Left lung (tissue), 10 donors: ENCODE results near the gene RFTN1. TPM values are rescaled to one million over a fixed set of nuclear protein-coding genes. Genes with fewer than 3 reads are reported as not detected.

Experiments used
- ATAC-seq: fragments of 200-7000 bp; cut with Tn5 transposase; one replicate; pipeline ENCODE4 v1.9.1; 2020; ENCODE audit warnings: moderate library complexity
- DNase-seq, 4 donors: peaks; one replicate each; pipeline ENCODE4 v3.0.0-alpha.2; 2013 to 2020
- H3K27ac ChIP-seq, 2 donors: fragments of 200-600 bp; sonication (generic) in 1 of 2; one replicate each; pipeline versions ENCODE4 v1.5.0 to v1.8.0; 2020 to 2021
- H3K27me3 ChIP-seq, 2 donors: fragments of 200-600 bp; sonication (generic) in 1 of 2; one replicate each; pipeline versions ENCODE4 v1.5.0 to v1.8.0; 2020 to 2021
- H3K36me3 ChIP-seq, 2 donors: fragments of 200-600 bp; sonication (generic) in 1 of 2; one replicate each; pipeline versions ENCODE4 v1.5.0 to v1.8.0; 2020 to 2021
- H3K4me1 ChIP-seq, 2 donors: fragments of 200-600 bp; one replicate each; pipeline ENCODE4 v1.8.0; 2021
- H3K4me3 ChIP-seq, 2 donors: fragments of 200-600 bp; sonication (generic) in 1 of 2; one replicate each; pipeline versions ENCODE4 v1.5.0 to v1.8.0; 2020 to 2021; ENCODE audit warnings: mild to moderate bottlenecking in 1 of 2
- H3K9me3 ChIP-seq, 2 donors: fragments of 200-600 bp; sonication (generic) in 1 of 2; one replicate each; pipeline versions ENCODE4 v1.5.0 to v1.8.0; 2020 to 2021
- intact Hi-C, 2 donors: fragments of 100-400 bp; cut with DNase I; formaldehyde crosslinking; loops; one replicate each; pipeline versions ENCODE4 v1.11.2 to v1.14.2; 2022
- polyA plus RNA-seq, 6 donors: library from polyadenylated mRNA; unstranded; fragments of 120-200 nt; gene quantifications; one replicate each; pipeline ENCODE4 v1.2.1, GENCODE V29; 2013; ENCODE audit not compliant: insufficient read length in 6 of 6
- total RNA-seq, 2 donors: library from RNA; stranded (reverse); fragmentation: NEBNext Ultra II Directional; extraction: Animal tissue kit (Norgen Biotek cat#: 25700); gene quantifications; one replicate each; pipeline ENCODE4 v1.2.1, GENCODE V29; 2021
- TF ChIP-seq, protein P1 (sequence below), 2 donors: fragments of 200-600 bp; sonication (generic) in 1 of 2; IDR thresholded peaks; one replicate each; pipeline versions ENCODE4 v1.5.0 to v1.8.0; 2021; ENCODE audit warnings: antibody characterized with exemption in 2 of 2
- donor health status: DM: no; HTN: yes; CAD: no.
- donor health status: DM: no; HTN: no; CAD: no.

Gene RFTN1
- total and polyA plus RNA-seq, 8 donors = 47.2 to 85.1 (median 67.6) TPM

DNA sequence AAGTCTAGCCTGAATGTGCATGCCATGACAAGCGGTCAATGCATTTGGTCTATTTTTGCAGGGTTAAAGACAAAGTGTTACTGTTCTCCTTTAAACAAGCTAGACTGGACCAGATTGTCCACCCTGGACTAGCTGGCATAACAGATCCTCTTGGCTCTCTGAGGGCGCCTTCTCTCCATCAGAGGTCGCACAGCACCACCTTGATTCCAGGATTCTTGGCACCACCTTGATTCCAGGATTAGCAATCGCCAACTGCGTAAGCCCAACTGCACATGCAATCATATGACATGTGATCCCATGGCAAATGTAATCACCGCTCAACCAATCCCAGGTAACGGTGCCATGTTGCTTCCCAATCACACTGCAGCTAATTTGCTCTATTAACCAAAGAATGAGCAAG, 149.9 kb downstream of the RFTN1 start:
- Histone ChIP-seq H3K36me3 (peaks cover 0 to 27% of the 10 kb centered on the region in 2 donors), H3K4me1 (peaks cover 0 to 12% of the 10 kb centered on the region in 2 donors), H3K9me3 (no peaks in the 10 kb centered on the region), H3K4me3 (no peak overlapping the region), H3K27ac (no peak overlapping the region), H3K27me3 (no peaks in the 10 kb centered on the region)
- intact Hi-C loops = no loop called here
- ATAC-seq = no peak
- TF ChIP-seq, protein P1, sequence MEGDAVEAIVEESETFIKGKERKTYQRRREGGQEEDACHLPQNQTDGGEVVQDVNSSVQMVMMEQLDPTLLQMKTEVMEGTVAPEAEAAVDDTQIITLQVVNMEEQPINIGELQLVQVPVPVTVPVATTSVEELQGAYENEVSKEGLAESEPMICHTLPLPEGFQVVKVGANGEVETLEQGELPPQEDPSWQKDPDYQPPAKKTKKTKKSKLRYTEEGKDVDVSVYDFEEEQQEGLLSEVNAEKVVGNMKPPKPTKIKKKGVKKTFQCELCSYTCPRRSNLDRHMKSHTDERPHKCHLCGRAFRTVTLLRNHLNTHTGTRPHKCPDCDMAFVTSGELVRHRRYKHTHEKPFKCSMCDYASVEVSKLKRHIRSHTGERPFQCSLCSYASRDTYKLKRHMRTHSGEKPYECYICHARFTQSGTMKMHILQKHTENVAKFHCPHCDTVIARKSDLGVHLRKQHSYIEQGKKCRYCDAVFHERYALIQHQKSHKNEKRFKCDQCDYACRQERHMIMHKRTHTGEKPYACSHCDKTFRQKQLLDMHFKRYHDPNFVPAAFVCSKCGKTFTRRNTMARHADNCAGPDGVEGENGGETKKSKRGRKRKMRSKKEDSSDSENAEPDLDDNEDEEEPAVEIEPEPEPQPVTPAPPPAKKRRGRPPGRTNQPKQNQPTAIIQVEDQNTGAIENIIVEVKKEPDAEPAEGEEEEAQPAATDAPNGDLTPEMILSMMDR (IDR thresholded peaks at IDR 0.05) = no peak
- no peak for DNase-seq

- Histone ChIP-seq H3K27ac (no peak overlapping the region), H3K9me3 (no peaks in the 10 kb centered on the region), H3K27me3 (no peaks in the 10 kb centered on the region), H3K4me3 (no peak overlapping the region), H3K36me3 (peaks cover 0 to 18% of the 10 kb centered on the region in 2 donors), H3K4me1 (peaks cover 4 to 12% of the 10 kb centered on the region in 2 donors)
- TF ChIP-seq, protein P1 (IDR thresholded peaks at IDR 0.05) = no peak
- intact Hi-C loops = no loop called here
- DNase-seq (no peak), ATAC-seq (no peak)
Observed at GRCh38 chr3:16362770-16363169, 150.7 kb downstream of the RFTN1 start.

DNA sequence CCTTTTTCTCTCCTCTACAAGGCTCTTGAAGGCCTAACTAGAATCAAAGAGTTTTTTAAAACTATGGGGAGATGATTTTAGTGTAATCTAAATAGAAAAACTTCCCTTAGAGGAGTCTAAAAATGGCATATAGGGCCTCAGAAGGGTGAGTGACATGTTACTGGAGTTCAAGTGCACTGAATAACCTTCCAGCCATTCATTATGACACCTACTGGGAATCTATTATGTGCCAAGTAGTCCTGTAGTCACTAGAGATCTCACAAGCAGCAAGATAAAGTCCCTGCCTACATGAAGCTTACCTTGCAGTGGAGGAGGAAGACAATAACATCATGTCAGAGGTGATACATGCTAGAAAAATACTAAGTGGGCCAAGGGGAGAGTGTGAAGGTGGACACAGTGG, 152.4 kb downstream of the RFTN1 start:
- TF ChIP-seq, protein P1 (IDR thresholded peaks at IDR 0.05) = no peak
- no peaks in the 10 kb centered on the region for H3K9me3 ChIP-seq
- H3K27ac ChIP-seq = no peak overlapping the region
- no peak for ATAC-seq
- peaks cover 4 to 12% of the 10 kb centered on the region in 2 donors for H3K4me1 ChIP-seq
- H3K4me3 ChIP-seq = no peak overlapping the region
- intact Hi-C loops = no loop called here
- peaks cover 0 to 29% of the 10 kb centered on the region in 2 donors for H3K36me3 ChIP-seq
- H3K27me3 ChIP-seq = no peaks in the 10 kb centered on the region
- DNase-seq = no peak

- no peak for ATAC-seq
- Histone ChIP-seq H3K9me3 (no peaks in the 10 kb centered on the region), H3K4me1 (peaks cover 4 to 9% of the 10 kb centered on the region in 2 donors), H3K27me3 (no peaks in the 10 kb centered on the region), H3K4me3 (no peak overlapping the region), H3K27ac (no peak overlapping the region), H3K36me3 (peaks cover 0 to 28% of the 10 kb centered on the region in 2 donors)
- no peak for DNase-seq
- TF ChIP-seq, protein P1 (IDR thresholded peaks at IDR 0.05) = no peak
- intact Hi-C loops = no loop called here
Observed at GRCh38 chr3:16359331-16359730, 154.2 kb downstream of the RFTN1 start.

DNA sequence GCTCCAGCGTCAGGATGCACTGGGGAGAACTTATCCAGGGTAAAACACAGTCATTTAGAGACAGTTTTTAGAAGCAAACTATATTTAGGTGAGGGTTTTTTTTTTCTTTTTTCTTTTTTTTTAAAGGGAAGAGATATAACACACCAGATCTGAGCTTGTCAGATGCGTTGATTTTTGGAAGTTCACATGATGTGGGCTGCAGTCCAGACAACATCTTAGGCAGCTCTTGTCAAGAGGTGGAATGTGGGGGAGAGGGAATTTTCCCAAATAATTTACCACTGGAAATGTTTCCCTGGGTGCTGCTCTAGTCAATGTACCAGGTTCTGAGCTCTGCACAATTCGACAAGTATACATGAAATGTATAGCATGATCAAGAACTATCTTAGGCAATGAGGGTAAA, 155.2 kb downstream of the RFTN1 start:
- TF ChIP-seq, protein P1 (IDR thresholded peaks at IDR 0.05) = no peak
- intact Hi-C loops = no loop called here
- peaks cover 4 to 9% of the 10 kb centered on the region in 2 donors for H3K4me1 ChIP-seq
- no peak for ATAC-seq
- no peak overlapping the region for H3K27ac ChIP-seq
- no peak overlapping the region for H3K4me3 ChIP-seq
- H3K27me3 ChIP-seq = no peaks in the 10 kb centered on the region
- peaks cover 0 to 20% of the 10 kb centered on the region in 2 donors for H3K36me3 ChIP-seq
- H3K9me3 ChIP-seq = no peaks in the 10 kb centered on the region
- DNase-seq = no peak
